Middle frontal gyrus (tissue), 1 donor: ENCODE data around the gene SYT7.

ENCODE experiments used
- DNase-seq: peaks from one replicate; pipeline ENCODE4 v3.0.0-alpha.2; 2015; ENCODE audit warnings: low spot score; ENCODE audit errors: extremely low spot score

Gene SYT7

DNA sequence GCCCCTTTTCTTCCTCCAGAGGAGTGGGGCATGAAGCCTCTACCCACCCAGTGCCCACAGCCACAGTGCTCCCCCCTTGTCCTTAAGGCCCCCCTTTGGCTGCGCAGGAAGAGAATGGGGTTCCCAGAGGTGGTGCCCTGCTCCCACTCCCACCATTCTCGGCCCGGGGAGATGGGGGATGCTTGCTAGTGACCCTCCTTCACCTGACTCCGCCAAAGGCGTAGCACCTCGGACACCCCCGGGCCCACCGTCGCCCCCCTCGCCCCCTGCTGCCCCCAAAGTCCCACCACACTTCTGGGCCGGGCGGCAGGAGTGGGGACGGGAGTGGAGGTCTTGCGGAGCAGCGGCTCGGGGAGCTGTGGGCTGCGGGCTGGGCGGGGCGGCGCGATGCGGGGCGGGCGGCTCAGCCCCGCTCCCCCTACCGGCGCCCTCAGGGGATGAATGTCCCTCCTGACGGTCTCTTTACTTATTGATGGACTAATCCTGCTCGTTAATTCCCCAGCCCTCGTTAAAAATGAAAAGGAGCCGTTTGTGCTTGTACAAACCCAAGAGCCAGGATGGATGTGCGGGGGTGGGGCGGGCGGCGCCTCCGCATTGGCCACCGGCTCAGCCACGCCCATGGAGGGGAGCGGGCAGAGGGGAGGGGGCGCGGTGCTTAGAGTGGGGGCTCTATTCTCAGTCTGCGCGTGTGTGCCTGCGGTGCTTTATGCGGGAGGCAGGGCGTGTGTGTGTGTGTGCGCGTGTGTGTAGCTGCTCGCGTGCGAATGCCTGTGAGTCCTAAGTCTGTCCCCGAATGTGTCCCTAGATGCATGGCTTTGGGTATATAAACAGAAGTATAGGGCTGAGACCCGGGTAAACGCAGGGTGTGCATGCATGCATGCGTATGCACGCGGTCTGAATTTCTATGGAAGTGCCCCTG is 25.6 kb downstream of the SYT7 start:
- DNase-seq, result no peak

GRCh38 chr11:61554172-61554988 is 26.5 kb downstream of the SYT7 start:
- DNase-seq, result no peak

- DNase-seq, result no peak
Measured at GRCh38 chr11:61553373-61554171, 27.3 kb downstream of the SYT7 start.

DNA sequence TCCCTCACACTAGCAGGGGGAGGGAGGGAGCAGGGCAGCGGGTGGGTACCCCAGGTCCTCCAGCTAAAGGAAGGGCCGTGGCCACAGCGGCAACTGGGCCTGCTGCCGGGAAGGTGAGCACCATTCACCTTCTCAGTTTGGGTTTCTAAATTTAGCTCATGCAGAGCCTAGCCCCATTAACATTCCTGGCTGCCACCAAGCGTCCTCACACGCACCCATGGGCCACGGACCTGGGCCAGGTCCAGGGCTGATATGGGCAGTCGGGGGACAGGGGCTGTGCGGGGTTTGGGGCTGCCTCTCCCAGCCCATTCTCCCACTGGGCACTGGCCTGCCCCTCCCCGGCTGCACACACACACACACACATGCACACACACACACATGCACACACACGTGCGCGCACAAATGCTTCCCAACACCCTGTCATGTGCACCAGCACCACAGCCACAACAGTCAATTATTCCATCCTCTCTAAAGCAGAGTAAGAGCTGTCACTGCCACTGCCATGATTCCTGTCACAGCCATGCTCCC is 28.7 kb downstream of the SYT7 start:
- no peak for DNase-seq

DNA sequence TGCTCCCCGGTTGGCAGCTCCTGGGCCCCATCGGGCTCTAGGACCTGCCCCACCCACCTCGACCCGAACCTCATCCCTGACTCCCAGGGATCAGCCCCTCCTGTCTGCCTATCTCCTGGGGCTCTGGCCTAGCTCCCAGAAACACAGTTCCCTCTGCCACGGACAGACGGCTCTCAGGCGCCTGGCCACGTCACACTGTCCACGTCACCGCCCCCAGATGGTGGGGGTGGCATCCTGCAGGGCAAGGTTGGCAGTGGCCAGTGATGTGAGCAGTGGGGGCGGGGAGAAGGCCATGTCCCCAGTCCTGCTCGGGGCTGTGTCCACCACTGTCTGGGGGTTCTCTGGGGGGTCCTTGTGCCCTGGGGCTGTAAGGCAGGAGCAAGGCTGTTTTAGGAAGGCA is 29.2 kb downstream of the SYT7 start:
- DNase-seq, result no peak

DNA sequence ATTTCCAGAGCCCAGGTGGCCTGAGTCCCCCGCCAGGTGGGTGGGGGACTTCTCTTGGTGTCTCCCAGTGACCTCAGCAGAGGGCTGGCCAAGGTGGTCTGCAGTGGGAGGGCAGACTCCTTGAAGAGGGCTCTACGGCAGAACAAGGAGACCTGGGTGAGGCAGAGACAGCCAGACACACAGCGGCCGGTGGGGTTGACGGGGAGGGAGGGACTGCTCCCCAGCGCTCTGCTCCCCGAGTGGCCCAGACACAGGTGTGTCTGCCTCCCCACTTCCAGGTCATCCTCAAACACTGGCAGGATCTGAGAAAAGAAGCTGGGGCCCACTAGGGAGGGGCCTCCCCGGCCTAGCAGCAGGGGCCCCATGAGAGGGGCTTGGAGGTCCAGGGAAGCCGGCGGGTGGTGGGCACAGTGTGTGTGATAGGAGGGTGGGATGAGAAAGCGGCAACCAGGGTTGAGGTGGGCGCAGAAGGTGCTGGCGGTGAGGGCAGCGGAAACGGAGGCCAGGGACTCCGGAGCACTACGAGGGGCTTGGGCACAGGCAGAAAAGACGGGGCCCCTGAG is 30.1 kb downstream of the SYT7 start:
- DNase-seq, result no peak

DNA sequence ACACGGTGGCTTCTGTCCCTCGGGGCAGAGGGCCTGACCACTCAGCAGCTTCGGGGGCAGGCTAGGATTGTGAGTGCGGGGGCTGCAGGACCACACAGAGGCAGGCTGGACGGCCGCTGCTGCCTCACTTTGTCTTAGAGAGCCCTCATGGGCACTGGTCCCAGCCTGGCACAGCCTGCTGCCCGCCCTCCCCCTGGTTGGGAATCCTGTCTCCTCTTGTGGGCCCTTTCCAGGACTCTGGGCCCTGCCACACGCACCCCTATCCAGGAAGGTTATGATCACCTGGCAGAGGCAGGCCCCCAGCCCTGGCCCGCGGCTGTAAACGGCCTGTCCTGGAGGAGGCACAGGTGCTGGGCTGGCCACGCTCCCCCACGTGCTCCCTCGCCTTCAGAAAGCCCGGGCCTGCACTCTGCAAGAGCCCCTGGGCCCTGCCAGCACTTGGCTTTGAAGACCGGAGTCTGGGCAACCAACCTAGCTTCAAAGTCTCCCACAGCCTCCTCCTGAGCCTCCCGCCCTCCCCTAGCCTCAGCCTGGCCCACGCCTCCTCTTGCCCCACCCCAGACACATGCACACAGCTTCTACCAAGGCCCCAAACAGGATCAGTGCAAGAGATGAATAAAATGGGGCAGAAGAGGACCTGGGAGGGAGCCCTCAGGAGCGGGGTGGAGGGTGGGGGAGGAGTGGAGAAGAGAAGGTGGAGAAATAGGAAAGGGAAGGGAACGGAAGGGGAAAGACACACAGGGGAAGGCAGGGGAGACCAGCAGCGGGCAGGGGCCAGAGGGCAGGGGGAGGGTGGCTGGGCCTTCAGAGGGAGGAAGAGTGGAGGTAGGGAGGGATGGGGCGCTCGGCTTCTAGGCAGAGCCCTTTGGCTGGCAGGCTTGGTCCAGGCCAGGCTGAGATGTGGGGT is 31.0 kb downstream of the SYT7 start:
- no peak for DNase-seq

GRCh38 chr11:61549177-61549576 is 31.7 kb downstream of the SYT7 start:
- DNase-seq, result no peak

DNA sequence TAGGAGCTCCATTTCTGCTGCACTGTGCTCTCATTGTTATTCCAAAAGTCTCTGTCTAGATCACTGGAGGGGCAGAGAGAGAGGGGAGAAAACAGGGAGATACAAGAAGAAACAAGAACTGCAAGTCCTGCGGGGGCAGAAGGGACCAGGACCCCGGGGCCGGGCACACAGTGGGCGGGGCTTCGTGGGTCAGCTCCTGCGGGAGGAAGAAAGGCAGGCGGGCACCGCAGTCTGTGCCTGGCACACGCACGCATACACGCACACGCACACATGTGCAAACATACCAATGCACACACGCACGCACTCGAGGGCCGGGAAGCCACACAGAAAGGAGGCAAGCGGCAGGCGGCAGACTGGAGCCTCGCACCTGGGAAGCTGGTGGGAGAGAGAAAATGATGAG is 33.6 kb downstream of the SYT7 start:
- no peak for DNase-seq

DNA sequence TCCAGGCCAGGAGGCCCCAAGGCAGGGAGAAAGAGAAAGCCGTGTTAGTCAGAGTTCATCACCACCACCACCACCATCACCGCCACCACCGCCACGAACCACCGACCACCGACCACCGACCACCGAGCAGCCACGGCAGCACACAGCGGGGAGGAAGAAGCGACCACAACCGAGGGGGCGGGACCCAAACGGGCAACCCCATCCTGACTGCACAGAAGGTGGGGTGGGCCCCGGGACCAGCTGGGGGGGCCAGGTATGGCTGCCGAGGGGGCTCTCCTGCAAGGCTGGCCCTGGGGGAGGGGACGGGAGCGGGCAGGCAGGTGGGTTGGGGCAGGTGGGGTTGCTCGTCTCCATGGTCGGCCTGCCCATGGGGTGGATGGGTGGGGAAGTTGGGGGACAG is 34.2 kb downstream of the SYT7 start:
- DNase-seq, result no peak

DNA sequence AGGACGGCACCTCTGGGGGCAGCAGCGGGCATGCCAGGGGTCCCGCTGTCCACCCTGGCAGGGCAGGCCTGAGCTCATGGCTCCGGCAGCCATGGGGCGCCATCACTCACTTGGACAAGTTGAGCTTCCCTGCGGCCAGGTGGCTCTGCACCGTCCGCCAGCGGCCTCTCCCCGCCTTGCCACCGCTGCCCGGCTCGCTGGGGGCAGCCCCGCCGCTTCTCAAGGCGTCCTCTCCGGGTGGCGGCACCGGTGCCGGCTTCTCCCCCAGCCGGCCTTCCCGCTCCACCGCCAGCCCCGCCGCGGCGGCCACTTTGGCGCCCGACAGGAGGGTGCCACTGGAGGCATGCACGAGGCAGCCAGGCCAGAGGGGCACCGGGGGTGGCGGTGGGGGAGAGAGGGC is 35.0 kb downstream of the SYT7 start:
- no peak for DNase-seq

DNA sequence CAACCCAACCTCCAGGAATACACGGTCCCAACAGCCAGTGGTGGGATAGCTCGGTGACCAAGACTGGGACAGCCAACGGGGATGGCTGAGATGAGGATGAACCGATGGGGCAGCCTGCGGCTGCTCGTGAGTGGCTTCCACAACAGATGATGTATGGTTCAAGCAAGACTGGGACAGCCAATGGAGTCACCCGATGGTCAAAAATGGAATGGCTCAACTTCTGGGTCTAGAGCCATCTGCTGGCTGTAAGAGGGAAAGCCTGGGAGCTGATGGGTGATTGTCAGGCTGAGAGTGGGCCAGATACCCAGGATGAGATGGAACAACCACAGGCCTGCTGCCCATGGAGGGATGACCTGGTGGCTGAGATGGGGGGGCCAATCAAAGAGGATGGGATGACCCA is 35.5 kb downstream of the SYT7 start:
- no peak for DNase-seq

GRCh38 chr11:61544466-61544865 is 36.4 kb downstream of the SYT7 start:
- DNase-seq, result no peak

DNA sequence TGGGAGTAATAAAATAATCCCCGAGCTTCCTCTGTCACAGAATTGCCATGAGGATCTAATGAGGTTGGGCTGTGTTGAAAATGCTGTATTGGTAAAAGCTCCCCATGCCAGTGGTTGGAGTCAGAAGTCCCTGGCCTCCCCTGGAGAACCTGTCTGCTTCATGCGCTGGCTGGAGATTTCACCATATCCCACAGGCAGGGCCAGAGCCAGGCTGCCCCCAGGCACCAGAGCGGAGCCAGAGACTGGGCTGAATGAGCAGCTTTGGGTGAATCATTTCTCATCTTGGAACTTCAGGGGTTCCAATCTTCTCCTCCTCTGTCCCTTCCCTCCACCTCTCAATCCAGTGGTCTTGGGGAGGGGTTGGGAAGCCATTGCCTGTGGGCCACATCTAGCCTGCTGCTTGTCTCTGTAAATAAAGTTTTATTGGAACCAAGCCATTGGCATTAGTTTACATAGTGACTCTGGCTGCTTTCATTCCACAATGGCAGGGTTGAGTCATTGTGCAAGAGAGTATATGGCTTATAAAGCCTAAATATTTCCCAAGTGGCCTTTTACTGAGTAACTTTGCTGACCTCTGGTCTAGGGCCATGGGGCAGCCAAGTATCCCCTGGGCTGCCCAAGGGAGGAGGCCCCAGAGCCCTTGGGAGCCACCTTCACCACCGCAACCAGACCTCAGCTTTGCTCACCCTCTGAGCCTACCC is 37.1 kb downstream of the SYT7 start:
- no peak for DNase-seq

- no peak for DNase-seq
Measured at GRCh38 chr11:61542705-61543104, 38.2 kb downstream of the SYT7 start.

GRCh38 chr11:61542024-61542461 is 38.8 kb downstream of the SYT7 start:
- no peak for DNase-seq

DNA sequence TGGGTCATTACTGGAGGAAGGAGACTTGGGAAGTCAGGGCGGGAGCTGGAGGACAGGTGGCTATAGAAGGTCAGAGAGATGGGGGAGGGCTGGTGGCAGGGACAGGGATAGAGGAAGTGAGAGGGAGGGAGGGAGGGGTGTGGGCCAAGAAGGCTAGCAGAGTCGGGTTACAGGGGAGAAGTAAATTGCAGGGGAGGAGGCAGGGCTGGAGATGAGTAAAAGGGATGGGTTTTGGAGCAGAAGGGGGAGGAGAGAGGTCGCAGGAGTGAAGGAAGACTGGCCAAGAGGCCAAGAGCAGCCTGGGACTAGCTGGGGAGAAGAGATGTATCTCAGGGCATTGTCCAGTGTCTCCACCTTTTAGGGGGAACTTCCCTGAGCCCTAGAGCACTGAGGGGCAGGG is 39.3 kb downstream of the SYT7 start:
- no peak for DNase-seq

DNA sequence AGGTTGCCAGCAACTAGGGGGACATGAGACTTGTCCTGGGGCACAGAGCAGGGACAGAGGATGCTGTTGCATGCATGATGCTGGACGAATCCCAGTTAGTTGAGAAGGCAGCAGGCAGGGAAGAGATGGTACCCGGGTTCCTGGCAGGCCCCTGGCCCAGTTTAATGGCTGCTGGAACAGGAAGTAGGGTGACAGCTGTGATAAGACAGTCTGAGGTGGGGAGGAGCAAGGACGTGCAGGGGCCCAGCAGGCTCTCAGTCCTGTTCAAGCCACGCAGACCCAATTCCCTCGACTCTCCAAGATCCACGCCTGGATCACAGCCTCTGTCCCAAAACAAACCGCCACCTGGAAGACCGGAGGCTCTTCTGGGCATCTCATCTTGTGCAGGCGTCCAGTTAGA is 40.3 kb downstream of the SYT7 start:
- DNase-seq, result no peak

GRCh38 chr11:61539831-61540357 is 41.0 kb downstream of the SYT7 start:
- no peak for DNase-seq
